NCI-H1930 (cell line): ENCODE results near the gene HYAL4.
"Not testable (repeated sequence)": the region's sequence is repeated elsewhere in the genome, so short reads cannot be mapped to it uniquely, and the experiment has no call there.

Source experiments
- DNase-seq, 2 experiments: peaks; one replicate each; lab custom pipeline; 2025; lab: John Stamatoyannopoulos, UW

HYAL4 gene

DNA sequence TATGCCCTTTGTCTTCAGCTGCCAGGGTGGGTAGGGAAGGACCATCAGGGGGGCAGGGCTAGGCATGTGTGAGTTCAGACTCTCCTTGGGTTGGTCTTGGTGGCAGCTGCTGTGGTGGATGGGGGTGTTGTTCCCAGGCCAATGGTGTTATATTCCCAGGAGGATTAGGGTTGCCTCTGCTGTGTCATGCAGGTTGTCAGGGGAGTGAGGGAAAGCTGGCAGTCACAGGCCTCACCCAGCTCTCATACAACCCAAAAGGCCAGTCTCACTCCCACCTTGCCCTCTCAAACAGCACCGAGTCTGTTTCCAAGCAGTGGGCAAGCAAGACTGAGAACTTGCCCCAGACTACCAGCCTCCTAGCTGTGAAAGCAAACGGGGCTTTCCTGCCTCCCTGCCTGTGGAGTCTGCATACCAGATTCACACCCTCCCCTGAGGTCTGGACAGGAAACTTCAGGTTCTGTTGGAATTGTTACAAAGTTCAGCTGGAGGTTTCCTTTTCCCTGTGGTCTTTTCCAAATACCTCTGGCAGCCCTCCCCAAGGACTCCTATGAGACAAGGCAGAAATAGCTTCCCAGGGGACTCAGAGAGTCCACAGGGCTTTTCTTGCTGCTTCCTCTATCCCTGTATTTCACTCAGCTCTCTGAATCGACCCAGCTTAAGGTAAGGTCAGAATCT is 1.4 kb downstream of the HYAL4 start:
- DNase-seq = no peak

DNA sequence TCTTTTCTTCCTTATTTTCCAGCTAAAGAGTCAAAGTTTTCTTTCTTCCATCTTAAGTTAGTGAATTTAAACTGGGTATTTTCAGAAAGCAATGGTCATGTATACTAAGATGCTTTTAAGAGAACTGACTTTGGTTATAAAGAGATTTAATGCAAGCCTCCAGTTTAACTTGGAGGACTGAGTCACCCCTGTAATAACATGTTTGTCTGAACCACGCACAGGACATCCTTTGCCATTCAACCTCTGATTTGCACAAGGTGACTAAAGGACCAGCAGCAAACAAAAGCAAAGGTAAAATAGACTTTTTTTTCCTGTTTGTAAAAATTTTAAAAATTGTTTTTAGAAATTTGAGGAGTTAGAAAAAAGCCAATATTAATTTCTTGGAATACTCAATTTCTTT is 2.9 kb downstream of the HYAL4 start:
- DNase-seq = no peak

DNA sequence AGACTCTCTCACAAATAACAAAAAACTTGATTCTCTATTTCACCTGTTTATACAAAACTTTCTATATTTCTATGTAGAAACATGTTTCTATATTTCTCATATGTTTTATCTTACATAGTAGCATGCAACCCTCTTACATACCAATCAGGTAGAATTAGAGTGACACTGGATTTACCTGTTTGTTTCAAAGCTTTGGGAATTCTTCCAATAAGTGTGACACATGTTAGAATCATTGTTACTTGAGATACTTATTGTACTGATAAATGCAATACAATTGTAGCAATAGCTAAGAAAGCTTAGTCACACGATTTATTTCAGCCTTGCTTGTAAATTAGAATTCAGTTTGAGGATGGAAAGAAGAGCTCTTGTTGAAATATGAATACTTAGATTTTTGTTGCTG is 4.9 kb downstream of the HYAL4 start:
- no peak for DNase-seq

DNA sequence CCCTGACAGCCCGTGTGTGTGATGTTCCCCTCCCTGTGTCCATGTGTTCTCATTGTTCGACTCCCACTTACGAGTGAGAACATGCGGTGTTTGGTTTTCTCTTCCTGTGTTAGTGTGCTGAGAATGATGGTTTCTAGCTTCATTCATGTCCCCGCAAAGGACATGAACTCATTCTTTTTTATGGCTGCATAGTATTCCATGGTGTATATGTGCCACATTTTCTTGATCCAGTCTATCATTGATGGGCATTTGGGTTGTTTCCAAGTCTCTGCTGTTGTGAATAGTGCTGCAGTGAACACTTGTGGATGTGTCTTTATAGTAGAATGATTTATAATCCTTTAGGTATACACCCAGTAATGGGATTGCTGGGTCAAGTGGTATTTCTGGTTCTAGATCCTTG is 6.4 kb downstream of the HYAL4 start:
- DNase-seq = not testable (repeated sequence)

DNA sequence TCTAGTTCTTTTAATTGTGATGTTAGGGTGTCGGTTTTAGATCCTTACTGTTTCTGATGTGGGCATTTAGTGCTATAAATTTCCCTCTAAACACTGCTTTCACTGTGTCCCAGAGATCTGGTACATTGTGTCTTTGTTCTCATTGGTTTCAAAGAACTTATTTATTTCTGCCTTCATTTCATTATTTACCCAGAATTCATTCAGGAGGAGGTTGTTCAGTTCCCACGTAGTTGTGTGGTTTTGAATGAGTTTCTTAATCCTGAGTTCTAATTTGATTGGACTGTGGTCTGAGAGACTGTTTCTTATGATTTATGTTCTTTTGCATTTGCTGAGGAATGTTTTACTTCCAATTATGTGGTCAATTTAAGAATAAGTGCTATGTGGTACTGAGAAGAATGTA is 9.3 kb downstream of the HYAL4 start:
- DNase-seq = not testable (repeated sequence)

GRCh38 chr7:123856428-123856827 is 11.5 kb downstream of the HYAL4 start:
- DNase-seq = not testable (repeated sequence)

DNA sequence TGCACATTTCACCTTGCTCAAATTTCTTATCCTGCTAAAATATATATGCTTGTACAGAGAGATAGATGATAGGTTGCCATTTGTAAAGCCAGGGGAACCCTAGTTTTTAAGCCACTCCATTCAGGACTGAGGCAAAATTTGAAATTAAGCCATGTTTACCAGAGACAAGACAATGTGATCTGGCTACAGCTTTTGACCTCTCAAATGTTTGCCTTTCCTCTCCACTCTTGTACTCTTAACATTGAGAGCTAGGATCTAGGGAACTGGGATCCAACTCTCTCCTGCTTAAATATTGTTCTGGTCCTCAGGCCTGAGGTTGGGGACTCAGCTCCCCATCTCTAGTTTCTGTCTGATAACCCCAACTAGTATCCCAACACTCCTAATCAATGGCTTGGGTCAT is 15.9 kb downstream of the HYAL4 start:
- no peak for DNase-seq

DNA sequence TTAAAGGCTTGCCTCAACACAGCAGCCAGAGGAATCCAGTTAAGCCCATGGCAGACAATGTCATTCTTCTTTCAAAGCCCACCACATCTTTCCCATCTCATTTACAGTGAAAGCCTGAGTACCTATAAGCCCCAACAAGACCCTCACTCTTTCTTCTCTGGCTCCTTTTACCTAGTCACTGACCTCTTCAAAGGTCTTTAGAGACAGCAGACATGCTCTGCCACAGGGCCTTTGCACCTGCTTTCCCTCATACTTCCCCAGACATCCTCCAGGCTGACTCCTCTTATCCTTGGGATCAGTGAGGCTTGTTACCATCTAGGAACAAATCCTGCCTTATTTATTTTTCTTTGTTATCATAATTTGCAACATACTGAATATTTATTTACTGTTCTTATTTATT is 17.8 kb downstream of the HYAL4 start:
- DNase-seq = no peak

GRCh38 chr7:123863461-123863860 is 18.5 kb downstream of the HYAL4 start:
- no peak for DNase-seq

DNA sequence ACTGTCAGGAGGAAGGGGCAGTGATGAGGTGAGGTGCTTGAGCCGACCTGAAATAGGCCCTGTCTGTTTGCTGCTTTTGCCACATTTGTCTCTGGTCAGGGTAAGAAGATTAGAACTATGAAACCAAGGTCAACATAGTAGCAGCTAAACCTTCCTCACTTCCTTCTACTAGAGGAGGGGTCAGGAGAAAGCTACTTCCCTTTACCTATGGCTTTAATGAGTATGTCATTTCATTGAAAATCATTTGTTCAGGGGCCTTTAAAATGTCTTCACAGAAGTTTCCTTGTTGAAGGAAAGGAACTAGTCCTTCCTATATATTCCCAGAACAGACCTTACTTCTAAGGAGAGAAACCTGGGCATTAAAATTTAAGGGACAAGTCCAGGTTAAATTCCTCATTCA is 19.0 kb downstream of the HYAL4 start:
- no peak for DNase-seq

DNA sequence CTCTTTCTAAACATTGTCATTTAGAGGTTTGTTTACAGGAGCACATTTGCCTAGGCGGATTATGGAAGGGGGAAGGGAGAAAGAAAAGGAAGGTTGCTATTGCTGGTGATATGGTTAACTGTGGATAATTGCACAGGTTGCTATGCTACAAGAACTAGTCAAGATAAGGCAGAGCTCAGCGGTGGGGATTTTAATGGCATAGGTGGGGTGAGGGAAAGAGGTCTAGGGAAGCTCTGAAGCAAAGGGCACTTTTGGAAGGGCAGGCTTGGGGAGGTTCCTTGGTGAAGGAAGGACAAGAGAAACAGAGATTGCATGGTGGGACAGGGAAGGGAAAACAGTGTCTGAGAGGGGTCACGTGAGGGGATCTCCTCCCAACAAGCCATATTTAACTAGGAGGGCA is 19.5 kb downstream of the HYAL4 start:
- no peak for DNase-seq

DNA sequence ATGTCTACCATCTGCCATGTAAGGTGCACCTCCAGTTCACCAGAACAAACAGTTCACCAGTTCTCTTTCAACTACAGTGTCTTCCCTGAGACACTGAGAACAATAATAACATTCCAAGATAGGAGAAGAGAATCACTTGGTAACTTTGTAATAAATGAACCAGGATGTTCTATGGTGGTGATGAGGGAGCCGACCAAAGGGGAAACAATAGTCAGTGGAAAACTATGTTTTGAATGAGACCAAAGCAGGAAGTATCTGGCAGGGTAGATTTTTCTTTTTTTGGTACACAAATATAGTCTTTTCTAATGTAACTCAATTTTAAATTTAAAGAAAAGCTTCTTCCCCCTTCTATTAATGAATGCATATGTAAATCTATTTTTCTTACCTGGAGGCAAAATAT is 20.0 kb downstream of the HYAL4 start:
- no peak for DNase-seq

- peak; percentile 20 to 51 for DNase-seq
These were observed 20.6 kb downstream of the HYAL4 start for GRCh38 chr7:123865517-123866117.

GRCh38 chr7:123867225-123867624 is 22.3 kb downstream of the HYAL4 start:
- no peak for DNase-seq

DNA sequence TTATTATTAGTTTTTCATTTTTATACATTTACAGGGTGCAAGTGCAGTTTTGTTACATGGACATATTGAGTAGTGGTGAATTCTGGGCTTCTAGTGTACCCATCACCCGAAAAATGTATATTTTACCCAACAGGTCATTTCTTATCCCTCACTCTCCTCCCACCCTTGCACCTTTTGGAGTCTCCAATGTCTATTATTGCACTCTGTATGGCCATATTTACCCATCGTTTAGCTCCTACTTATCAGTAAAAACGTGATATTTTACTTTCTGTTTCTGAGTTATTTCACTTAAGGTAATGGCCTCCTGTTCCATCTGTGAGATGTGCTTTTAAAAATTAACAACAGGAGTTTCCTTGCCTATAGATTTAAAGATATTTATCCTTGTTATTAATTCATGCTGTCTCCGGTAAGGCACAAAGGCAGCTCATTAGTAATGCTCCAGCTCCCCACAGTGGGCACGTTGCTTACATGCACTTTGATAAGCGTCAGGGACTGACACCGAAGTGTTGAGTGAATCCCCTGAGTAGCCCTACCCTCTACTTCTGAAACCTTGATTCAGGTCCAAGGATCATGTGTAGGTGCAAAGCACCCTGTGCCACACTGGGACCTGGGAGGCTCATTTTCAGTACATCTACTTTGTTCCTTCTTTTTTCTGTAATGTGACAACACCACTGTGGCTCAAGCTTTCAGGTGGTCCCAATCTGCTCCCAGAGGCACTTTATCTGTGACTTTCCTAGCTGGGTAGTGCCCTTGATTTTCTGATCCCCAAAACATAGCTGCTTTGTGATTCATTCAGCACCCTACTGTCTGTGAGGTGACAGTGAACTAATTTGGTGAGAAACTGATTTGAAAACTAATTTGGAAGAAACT is 27.3 kb downstream of the HYAL4 start:
- peak; percentile 57 to 65 for DNase-seq

- no peak for DNase-seq
These were observed 27.9 kb downstream of the HYAL4 start for GRCh38 chr7:123872908-123873307.

DNA sequence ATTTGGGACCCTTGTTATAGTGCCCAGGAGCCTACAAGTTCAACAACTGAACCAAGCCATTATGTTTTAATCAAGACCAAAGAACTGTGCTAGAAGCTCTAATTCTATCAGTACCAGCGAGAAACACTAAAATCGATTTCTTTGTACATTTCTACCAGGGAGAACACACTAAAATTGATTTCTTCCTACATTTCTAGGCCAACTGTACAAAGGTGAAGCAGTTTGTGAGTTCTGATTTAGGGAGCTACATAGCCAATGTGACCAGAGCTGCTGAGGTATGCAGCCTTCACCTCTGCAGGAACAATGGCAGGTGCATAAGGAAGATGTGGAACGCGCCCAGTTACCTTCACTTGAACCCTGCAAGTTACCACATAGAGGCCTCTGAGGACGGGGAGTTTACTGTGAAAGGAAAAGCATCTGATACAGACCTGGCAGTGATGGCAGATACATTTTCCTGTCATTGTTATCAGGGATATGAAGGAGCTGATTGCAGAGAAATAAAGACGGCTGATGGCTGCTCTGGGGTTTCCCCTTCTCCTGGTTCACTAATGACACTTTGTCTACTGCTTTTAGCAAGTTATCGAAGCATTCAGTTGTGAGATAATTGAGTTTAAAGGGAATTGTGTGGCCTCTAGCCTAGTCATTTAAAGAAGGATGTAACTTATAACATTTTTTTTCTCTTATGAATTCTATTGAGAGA is 31.7 kb downstream of the HYAL4 start:
- DNase-seq = no peak

GRCh38 chr7:123879628-123880027 is 34.7 kb downstream of the HYAL4 start:
- no peak for DNase-seq

DNA sequence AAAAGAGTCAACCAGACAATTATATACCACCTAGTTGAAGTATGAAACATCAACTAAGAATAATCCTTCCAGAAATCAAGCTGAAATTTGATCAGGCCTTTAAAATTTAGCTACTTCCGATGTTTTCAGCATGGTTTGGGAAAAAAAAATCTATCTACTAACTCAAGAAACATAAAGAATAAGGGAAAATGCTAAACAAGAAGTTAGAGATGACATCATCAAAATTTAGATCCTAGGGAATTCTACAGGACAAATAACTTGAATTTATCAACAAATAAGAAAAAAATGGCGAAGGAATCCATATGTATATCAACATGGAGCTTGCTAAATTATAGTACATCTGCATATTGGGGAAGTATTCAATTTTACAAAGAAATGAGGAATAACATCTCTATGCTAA is 36.3 kb downstream of the HYAL4 start:
- DNase-seq = no peak

DNA sequence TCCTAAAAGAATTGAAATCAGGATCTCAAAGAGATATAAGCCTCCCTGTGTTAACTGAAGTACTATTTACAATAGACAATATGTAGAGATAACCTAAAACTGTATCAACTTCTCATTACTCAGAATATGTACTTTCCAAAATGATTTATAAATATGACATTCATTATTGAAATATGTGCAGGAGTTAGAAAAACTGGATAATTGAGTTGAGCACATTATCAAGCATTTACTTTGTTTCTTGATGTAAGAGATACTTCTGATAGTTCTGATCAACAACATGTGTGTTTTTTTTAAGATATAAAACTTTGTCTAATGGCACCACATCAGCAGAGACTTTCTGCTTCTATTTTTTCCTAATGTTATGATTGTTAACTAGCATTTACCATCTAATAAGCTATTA is 38.2 kb downstream of the HYAL4 start:
- no peak for DNase-seq

- DNase-seq = no peak
These were observed 43.2 kb downstream of the HYAL4 start for GRCh38 chr7:123888192-123888591.

- DNase-seq = not testable (repeated sequence)
These were observed 49.8 kb downstream of the HYAL4 start for GRCh38 chr7:123894753-123895152.
